T-cell (primary cell): ENCODE measurements around the gene SIPA1. TPM values are rescaled to one million over a fixed set of nuclear protein-coding genes. Genes with fewer than 3 reads are reported as not detected.

ENCODE experiments used
- ATAC-seq, 4 experiments: fragments of 200-7000 bp in 3 of 4; fragments of 150-1000 bp in 1 of 4; cut with Tn5 transposase; replicated peaks in 1 of 4; 1 replicate in 3 of 4; 2 replicates in 1 of 4; pipeline ENCODE4 v1.10.0; 2021; ENCODE audit warnings: moderate library complexity in 3 of 4, mild to moderate bottlenecking in 2 of 4, moderate number of reproducible peaks in 1 of 4
- CTCF ChIA-PET, 2 donors: fragments of 300-600 bp; sonication (Branson Sonifier 250); formaldehyde crosslinking; loops; one replicate each; lab custom pipeline; 2022; ENCODE audit warnings: antibody characterized with exemption in 2 of 2; lab: Charles Lee
- POLR2A ChIA-PET, 2 donors: fragments of 300-600 bp; sonication (Branson Sonifier 250); formaldehyde crosslinking; loops; one replicate each; lab custom pipeline; 2022; ENCODE audit warnings: antibody characterized with exemption in 2 of 2; lab: Charles Lee
- DNase-seq, 35 experiments: peaks; one replicate each; pipeline versions ENCODE4 v3.0.0 to v3.0.0-alpha.2; 2013 to 2023
- H3K27ac ChIP-seq: one replicate; pipeline ENCODE4 v1.5.1; 2013; ENCODE audit warnings: low read length
- H3K27me3 ChIP-seq, 2 experiments: replicated peaks in 1 of 2; 1 replicate in 1 of 2; 2 replicates in 1 of 2; pipeline versions ENCODE4 v1.6.1 to v1.7.0; 2013; ENCODE audit warnings: low read length in 1 of 2, mixed read lengths in 1 of 2; ENCODE audit not compliant: control insufficient read depth in 2 of 2, insufficient read depth in 2 of 2; ENCODE audit errors: extremely low read depth in 1 of 2
- H3K36me3 ChIP-seq, 2 donors: 1 replicate in 1 of 2; 2 replicates in 1 of 2; pipeline versions ENCODE4 v1.6.1 to v1.7.0; 2013; ENCODE audit warnings: low read length in 1 of 2; ENCODE audit not compliant: control insufficient read depth in 2 of 2, insufficient read depth in 1 of 2; ENCODE audit errors: extremely low read depth in 1 of 2
- H3K4me1 ChIP-seq, 2 experiments: 1 replicate in 1 of 2; 2 replicates in 1 of 2; pipeline versions ENCODE4 v1.6.1 to v1.7.0; 2013; ENCODE audit warnings: low read length in 2 of 2, mixed read lengths in 1 of 2; ENCODE audit not compliant: insufficient read depth in 2 of 2, control insufficient read depth in 1 of 2; ENCODE audit errors: extremely low read depth in 1 of 2
- H3K4me3 ChIP-seq, 2 donors: 1 replicate in 1 of 2; 2 replicates in 1 of 2; pipeline versions ENCODE4 v1.5.1 to v1.7.0; 2013; ENCODE audit warnings: mild to moderate bottlenecking in 2 of 2, low read length in 1 of 2, moderate library complexity in 1 of 2; ENCODE audit not compliant: control insufficient read depth in 1 of 2; ENCODE audit errors: extremely low read depth in 1 of 2
- H3K9me3 ChIP-seq: 2 replicates; pipeline ENCODE4 v1.7.0; 2013
- H3K27ac Mint-ChIP-seq, 2 donors: one replicate each; pipeline ENCODE4 v1.8.0; 2020 to 2021; ENCODE audit warnings: mild to moderate bottlenecking in 2 of 2, mixed read lengths in 2 of 2
- H3K27me3 Mint-ChIP-seq, 2 donors: one replicate each; pipeline ENCODE4 v1.8.0; 2021 to 2022; ENCODE audit warnings: mixed read lengths in 2 of 2
- H3K36me3 Mint-ChIP-seq: one replicate; pipeline ENCODE4 v1.8.0; 2021; ENCODE audit warnings: mixed read lengths
- H3K4me1 Mint-ChIP-seq, 3 donors: one replicate each; pipeline ENCODE4 v1.8.0; 2020 to 2022; ENCODE audit warnings: mixed read lengths in 3 of 3, mild to moderate bottlenecking in 1 of 3
- H3K4me3 Mint-ChIP-seq, 3 donors: one replicate each; pipeline ENCODE4 v1.8.0; 2020 to 2022; ENCODE audit warnings: mild to moderate bottlenecking in 3 of 3, mixed read lengths in 3 of 3, moderate library complexity in 3 of 3
- H3K9me3 Mint-ChIP-seq, 3 donors: one replicate each; pipeline ENCODE4 v1.8.0; 2020 to 2022; ENCODE audit warnings: mixed read lengths in 3 of 3
- WGBS: methylation state at CpG from one replicate; pipeline ENCODE4 v1.1.5; 2013; ENCODE audit warnings: missing lambda C conversion rate; ENCODE audit not compliant: insufficient coverage; 5-methylcytosine and 5-hydroxymethylcytosine counted together
- total RNA-seq, 35 experiments: library from RNA in 6 of 35; stranded (reverse) in 6 of 35; fragments of 120-200 nt in 1 of 35; gene quantifications; one replicate each; pipeline versions ENCODE4 v1.2.1 to v1.2.4 and lab custom pipeline; 2013 to 2026

SIPA1 gene
- total RNA-seq, 5 donors from 2014 or later (not counting 1 experiment from before 2014, with no cell fraction given): 179 to 285 (median 200) TPM

DNA sequence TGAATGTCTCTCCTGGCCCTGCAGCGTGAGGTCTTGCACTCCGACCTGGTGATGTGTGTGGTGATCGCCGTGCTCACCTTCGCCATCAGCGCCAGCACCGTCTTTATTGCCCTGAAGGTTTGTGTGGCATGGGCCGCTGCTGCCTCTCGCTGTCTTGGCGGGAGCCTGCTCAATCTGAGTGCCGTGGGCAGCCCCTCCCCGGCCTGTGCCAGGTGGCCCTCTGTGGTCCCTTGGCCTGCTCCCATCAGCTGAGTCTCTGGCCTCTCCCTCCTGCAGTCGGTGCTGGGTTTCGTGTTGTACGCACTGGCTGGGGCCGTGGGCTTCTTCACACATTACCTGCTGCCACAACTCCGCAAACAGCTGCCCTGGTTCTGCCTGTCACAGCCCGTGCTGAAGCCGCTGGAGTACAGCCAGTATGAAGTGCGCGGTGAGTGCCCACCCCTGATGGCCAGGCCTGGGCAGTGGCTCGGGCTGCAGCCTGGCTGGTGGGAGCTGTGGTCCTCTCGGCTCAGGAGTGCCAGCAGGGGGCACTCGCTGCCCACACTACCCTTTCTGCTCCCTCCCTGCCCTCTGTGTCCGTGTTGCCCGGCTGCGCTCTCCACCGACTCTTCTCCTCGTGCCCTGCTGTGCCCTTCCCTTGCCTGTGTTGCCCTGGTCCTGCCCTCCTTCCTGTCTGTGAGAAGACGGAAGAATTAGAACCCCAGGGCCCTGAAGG lies 12.1 kb upstream of the SIPA1 start:
- peak; percentile 62 to 86 (median 78) for ATAC-seq
- Mint-ChIP-seq H3K27ac (peak overlapping the region in 1 of 2 donors; percentile 74), H3K36me3 (peaks cover 20% of the 10 kb centered on the region), H3K4me3 (no peak overlapping the region), H3K9me3 (no peaks in the 10 kb centered on the region), H3K4me1 (peaks cover 7 to 15% (median 10%) of the 10 kb centered on the region in 3 donors), H3K27me3 (no peaks in the 10 kb centered on the region)
- Histone ChIP-seq H3K4me3 (no peak overlapping the region), H3K9me3 (no peaks in the 10 kb centered on the region), H3K27me3 (no peaks in the 10 kb centered on the region), H3K27ac (no peak overlapping the region), H3K36me3 (peaks cover 43 to 95% of the 10 kb centered on the region in 2 donors), H3K4me1 (peaks cover 0 to 15% of the 10 kb centered on the region in 2 experiments)
- peak in 29 of 35 experiments; percentile 24 to 81 (median 47) for DNase-seq
- 79% methylated on average over 30 of the region's 30 CpGs for WGBS
- ChIA-PET CTCF (interaction anchor here (0.5 to 0.9 kb wide), 3 partner anchors 86 to 366 kb away, joined by 3 to 4 read pairs (median 4); partner anchors contain the start of gene KAT5 (in 1 of the 2)), POLR2A (interaction anchor here in 1 of 2 donors (0.7 kb wide), 1 partner anchor 179 kb away, joined by 3 read pairs; no protein-coding TSS in a partner anchor)

DNA sequence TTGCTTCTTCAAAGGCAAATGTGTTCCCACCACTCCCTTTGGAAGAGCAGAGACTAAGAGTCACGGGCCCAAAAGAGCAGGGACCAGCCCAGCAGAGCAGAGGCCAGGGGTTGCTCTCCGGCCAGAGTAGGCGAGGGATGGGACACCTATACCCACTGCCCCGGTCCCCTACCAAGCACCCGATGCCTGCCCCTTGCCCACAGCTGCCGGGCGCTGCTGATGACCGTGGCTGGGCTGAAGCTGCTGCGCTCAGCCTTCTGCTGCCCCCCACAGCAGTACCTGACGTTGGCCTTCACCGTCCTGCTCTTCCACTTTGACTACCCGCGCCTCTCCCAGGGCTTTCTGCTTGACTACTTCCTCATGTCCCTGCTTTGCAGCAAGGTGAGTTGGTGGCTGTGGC lies 10.7 kb upstream of the SIPA1 start:
- ChIA-PET POLR2A (no interaction called here), CTCF (interaction anchor here in 1 of 2 donors (0.7 kb wide), 1 partner anchor 852 kb away, joined by 3 read pairs; no protein-coding TSS in a partner anchor)
- H3K4me1 ChIP-seq: peaks cover 0 to 13% of the 10 kb centered on the region in 2 experiments
- 96% methylated on average over 13 of the region's 13 CpGs for WGBS
- H3K4me1 Mint-ChIP-seq: peaks cover 7 to 10% (median 9%) of the 10 kb centered on the region in 3 donors
- DNase-seq (no peak), ATAC-seq (no peak)
- no peaks in the 10 kb centered on the region for H3K9me3 Mint-ChIP-seq
- no peaks in the 10 kb centered on the region for H3K9me3 ChIP-seq
- H3K27ac Mint-ChIP-seq: no peak overlapping the region
- H3K27ac ChIP-seq: no peak overlapping the region
- H3K27me3 Mint-ChIP-seq: no peaks in the 10 kb centered on the region
- peaks cover 19% of the 10 kb centered on the region for H3K36me3 Mint-ChIP-seq
- H3K36me3 ChIP-seq: peaks cover 44 to 91% of the 10 kb centered on the region in 2 donors
- H3K4me3 Mint-ChIP-seq: no peak overlapping the region
- H3K4me3 ChIP-seq: no peak overlapping the region
- no peaks in the 10 kb centered on the region for H3K27me3 ChIP-seq

DNA sequence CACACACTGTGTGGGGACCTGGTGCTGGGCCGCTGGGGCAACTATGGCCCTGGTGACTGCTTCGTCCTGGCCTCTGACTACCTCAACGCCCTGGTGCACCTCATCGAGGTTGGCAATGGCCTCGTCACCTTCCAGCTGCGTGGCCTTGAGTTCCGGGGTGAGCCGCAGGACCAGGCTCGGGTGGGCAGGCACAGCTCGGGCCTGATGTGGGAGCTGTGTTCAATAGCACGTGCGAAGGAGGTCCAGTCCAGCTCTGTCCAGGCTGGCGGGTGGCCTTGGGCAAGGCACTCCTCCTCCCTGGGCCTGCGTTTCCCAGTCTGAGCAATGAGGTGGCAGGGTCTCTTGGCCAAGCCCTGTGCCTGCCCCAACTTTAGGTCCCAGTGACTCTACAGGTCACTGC lies 8.3 kb upstream of the SIPA1 start:
- Mint-ChIP-seq H3K27ac (no peak overlapping the region), H3K9me3 (no peaks in the 10 kb centered on the region), H3K4me3 (no peak overlapping the region), H3K27me3 (no peaks in the 10 kb centered on the region), H3K4me1 (peaks cover 16 to 18% (median 18%) of the 10 kb centered on the region in 3 donors), H3K36me3 (peaks cover 15% of the 10 kb centered on the region)
- no peak for ATAC-seq
- Histone ChIP-seq H3K9me3 (no peaks in the 10 kb centered on the region), H3K27ac (no peak overlapping the region), H3K4me3 (no peak overlapping the region), H3K4me1 (peaks cover 7 to 28% of the 10 kb centered on the region in 2 experiments), H3K36me3 (peaks cover 33 to 77% of the 10 kb centered on the region in 2 donors), H3K27me3 (no peaks in the 10 kb centered on the region)
- POLR2A ChIA-PET: no interaction called here
- no peak for DNase-seq
- 98% methylated on average over 14 of the region's 14 CpGs for WGBS
- CTCF ChIA-PET: interaction anchor here in 1 of 2 donors (0.6 kb wide), 1 partner anchor 493 kb away, joined by 3 read pairs; no protein-coding TSS in a partner anchor

DNA sequence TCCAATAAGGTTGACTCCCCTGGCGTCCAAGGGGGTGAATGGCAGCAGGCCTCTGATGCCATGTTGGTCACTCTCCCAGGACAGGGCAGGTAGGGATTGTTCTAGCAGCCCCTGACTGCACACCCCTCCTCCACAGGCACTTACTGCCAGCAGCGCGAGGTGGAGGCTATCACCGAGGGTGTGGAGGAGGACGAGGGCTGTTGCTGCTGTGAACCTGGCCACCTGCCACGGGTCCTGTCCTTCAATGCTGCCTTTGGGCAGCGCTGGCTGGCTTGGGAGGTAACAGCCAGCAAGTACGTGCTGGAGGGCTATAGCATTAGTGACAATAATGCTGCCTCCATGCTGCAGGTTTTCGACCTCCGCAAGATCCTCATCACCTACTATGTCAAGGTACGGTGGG lies 7.7 kb upstream of the SIPA1 start:
- peaks cover 15% of the 10 kb centered on the region for H3K36me3 Mint-ChIP-seq
- CTCF ChIA-PET: interaction anchor here in 1 of 2 donors (0.6 kb wide), 1 partner anchor 1669 kb away, joined by 5 read pairs; no protein-coding TSS in a partner anchor
- no peak for ATAC-seq

DNA sequence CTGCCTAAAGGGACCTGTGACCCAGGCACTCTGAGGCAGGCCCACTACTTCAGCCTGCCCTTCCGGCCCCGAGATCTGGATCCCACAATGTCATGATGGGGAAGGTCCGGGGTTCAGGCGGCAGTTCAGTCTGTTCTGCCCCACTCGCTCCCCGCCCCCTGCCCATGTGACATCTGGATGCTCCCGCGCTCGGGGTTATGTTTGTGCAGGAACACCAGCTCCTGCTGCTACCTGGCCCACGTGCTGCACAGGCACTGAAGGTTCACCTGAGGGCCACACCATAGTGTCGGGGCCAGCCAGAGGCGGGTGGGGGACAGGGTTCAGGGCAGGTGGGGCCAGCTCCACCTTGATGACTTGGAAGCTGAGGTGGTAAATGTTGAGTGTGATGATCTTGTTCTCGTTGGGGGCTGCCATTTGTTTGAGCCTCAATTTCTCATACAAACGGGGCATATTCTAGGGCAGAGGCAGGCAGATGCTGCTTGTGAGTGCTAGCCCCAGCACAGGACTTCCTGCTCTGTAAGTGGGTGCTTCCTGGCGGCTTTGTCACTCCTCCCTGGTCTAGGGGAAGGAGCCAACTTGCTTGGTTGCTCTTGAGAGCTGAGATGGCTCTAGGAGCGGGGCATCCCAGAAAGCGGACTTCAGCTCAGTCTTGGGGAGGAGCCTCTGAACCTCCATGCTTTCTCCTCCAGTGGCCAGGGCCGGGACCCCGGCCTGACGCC lies 4.4 kb upstream of the SIPA1 start:
- Histone ChIP-seq H3K4me3 (no peak overlapping the region), H3K4me1 (peaks cover 7 to 33% of the 10 kb centered on the region in 2 experiments), H3K9me3 (no peaks in the 10 kb centered on the region), H3K27ac (peak overlapping the region; percentile 52), H3K36me3 (peaks cover 32 to 67% of the 10 kb centered on the region in 2 donors), H3K27me3 (no peaks in the 10 kb centered on the region)
- peak overlapping the region; percentile 73 to 78 for H3K27ac Mint-ChIP-seq
- H3K27me3 Mint-ChIP-seq: no peaks in the 10 kb centered on the region
- POLR2A ChIA-PET: interaction anchor here in 1 of 2 donors (0.7 kb wide), 1 partner anchor 653 kb away, joined by 3 read pairs; no protein-coding TSS in a partner anchor
- DNase-seq (peak in 5 of 35 experiments; percentile 29 to 46 (median 35)), ATAC-seq (peak in 2 of 4 experiments; percentile 18 to 22)
- WGBS: 77% methylated on average over 17 of the region's 20 CpGs
- H3K9me3 Mint-ChIP-seq: no peaks in the 10 kb centered on the region
- no peak overlapping the region for H3K4me3 Mint-ChIP-seq
- H3K4me1 Mint-ChIP-seq: peaks cover 17 to 24% (median 19%) of the 10 kb centered on the region in 3 donors
- peaks cover 7% of the 10 kb centered on the region for H3K36me3 Mint-ChIP-seq
- CTCF ChIA-PET: interaction anchor here in 1 of 2 donors (0.5 kb wide), 1 partner anchor 284 kb away, joined by 4 read pairs; no protein-coding TSS in a partner anchor

More for the DNA sequence above, 7.7 kb upstream of the SIPA1 start:
- no peak for DNase-seq
- peaks cover 37 to 77% of the 10 kb centered on the region in 2 donors for H3K36me3 ChIP-seq
- H3K9me3 ChIP-seq: no peaks in the 10 kb centered on the region
- Mint-ChIP-seq H3K27me3 (no peaks in the 10 kb centered on the region), H3K4me1 (peaks cover 18 to 21% (median 18%) of the 10 kb centered on the region in 3 donors), H3K27ac (peak overlapping the region in 1 of 2 donors; percentile 4), H3K4me3 (no peak overlapping the region), H3K9me3 (no peaks in the 10 kb centered on the region)
- no peak overlapping the region for H3K27ac ChIP-seq
- peaks cover 7 to 31% of the 10 kb centered on the region in 2 experiments for H3K4me1 ChIP-seq
- 96% methylated on average over 9 of the region's 11 CpGs for WGBS
- H3K27me3 ChIP-seq: no peaks in the 10 kb centered on the region
- no peak overlapping the region for H3K4me3 ChIP-seq
- POLR2A ChIA-PET: no interaction called here

DNA sequence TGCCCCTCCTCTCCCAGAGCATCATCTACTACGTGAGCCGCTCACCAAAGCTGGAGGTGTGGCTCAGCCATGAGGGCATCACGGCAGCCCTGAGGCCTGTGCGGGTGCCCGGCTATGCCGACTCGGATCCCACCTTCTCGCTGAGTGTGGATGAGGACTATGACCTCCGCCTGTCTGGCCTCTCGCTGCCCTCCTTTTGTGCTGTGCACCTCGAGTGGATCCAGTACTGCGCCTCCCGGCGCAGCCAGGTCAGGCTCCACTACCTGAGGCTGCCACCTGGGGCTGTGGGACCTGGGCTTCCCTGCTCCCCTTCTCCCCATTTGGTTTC lies 3.8 kb upstream of the SIPA1 start:
- Histone ChIP-seq H3K4me3 (no peak overlapping the region), H3K9me3 (no peaks in the 10 kb centered on the region), H3K4me1 (peaks cover 7 to 38% of the 10 kb centered on the region in 2 experiments), H3K27me3 (no peaks in the 10 kb centered on the region), H3K27ac (peak overlapping the region; percentile 52), H3K36me3 (peaks cover 32 to 61% of the 10 kb centered on the region in 2 donors)
- peaks cover 10% of the 10 kb centered on the region for H3K36me3 Mint-ChIP-seq
- H3K27ac Mint-ChIP-seq: peak overlapping the region; percentile 73 to 78
- H3K4me3 Mint-ChIP-seq: no peak overlapping the region
- 89% methylated on average over 10 of the region's 14 CpGs for WGBS
- DNase-seq (no peak), ATAC-seq (no peak)
- H3K4me1 Mint-ChIP-seq: peaks cover 22 to 29% (median 24%) of the 10 kb centered on the region in 3 donors
- no peaks in the 10 kb centered on the region for H3K27me3 Mint-ChIP-seq
- H3K9me3 Mint-ChIP-seq: no peaks in the 10 kb centered on the region
- POLR2A ChIA-PET: interaction anchor here in 1 of 2 donors (0.7 kb wide), 1 partner anchor 652 kb away, joined by 3 read pairs; no protein-coding TSS in a partner anchor
- CTCF ChIA-PET: no interaction called here
